Measurements from ENCODE around the gene KIRREL1.

- TF ChIP-seq CTCF (IDR thresholded peaks at IDR 0.05) (no peak), POLR2A (IDR thresholded peaks at IDR 0.05) (no peak), EP300 (IDR thresholded peaks at IDR 0.05) (no peak), POLR2AphosphoS5 (IDR thresholded peaks at IDR 0.05) (no peak)
Observed at GRCh38 chr1:157996433-157996832, 3.0 kb downstream of the KIRREL1 start.
